ENCODE data around the gene HEXIM2. TPM values are rescaled to one million over a fixed set of nuclear protein-coding genes. Genes with fewer than 3 reads are reported as not detected.

HEXIM2 gene
- total and polyA plus RNA-seq, 2 of the 13 experiments (the other 11 are each of a cell fraction or from before 2014, with no cell fraction given) = 27.1 to 32.4 TPM

DNA sequence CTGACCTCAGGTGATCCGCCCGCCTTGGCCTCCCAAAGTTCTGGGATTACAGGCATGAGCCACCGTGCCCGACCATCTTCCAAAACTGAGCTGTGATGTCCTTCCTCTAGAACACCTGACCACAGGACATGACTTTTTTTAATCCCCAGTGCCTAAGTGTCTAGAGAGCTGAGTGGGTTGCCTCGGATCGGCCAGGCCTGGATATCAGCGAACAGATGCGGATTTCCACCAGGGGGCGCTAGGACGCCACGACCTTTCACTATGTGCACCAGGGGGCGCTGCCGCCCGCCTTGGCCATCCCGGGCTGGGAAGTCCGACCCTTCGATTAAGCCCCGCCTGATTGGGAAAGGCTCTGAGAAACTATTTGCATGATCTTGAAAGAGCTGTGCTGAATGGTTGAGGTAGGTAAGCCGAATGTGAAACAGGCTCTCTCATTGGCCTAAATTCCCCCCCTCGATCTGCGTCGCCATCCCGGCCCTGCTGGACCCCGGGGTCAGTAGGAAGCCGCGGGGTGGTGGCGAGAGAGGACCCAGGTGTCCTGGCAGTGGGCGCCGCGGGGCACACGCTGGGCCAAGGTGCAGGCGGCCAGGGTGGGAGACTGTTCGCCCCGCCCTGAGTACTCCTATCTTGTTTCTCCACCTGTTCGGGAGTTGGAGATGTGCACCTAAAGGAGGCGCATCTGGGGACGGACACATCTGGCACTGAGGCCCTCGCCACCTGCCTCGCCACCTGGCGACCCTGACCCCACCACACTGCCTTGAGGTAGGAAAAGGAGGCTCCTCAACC is 26.3 kb upstream of the HEXIM2 start, which contains the start of gene ACBD4 (continued):
- TF ChIP-seq TRIM22 (IDR thresholded peaks at IDR 0.05) = no peak
- TF ChIP-seq ZMYM4 (CRISPR knock-in tag; IDR thresholded peaks at IDR 0.05) = peak; percentile 94
- peak; percentile 88; the same call in 1 of the 2 replicates for TF ChIP-seq ZFP90 (CRISPR knock-in tag; IDR thresholded peaks at IDR 0.05; ENCODE audit: borderline replicate concordance)
- peak; percentile 94 for TF ChIP-seq POGZ (CRISPR knock-in tag; IDR thresholded peaks at IDR 0.05)
- TF ChIP-seq, protein P1, sequence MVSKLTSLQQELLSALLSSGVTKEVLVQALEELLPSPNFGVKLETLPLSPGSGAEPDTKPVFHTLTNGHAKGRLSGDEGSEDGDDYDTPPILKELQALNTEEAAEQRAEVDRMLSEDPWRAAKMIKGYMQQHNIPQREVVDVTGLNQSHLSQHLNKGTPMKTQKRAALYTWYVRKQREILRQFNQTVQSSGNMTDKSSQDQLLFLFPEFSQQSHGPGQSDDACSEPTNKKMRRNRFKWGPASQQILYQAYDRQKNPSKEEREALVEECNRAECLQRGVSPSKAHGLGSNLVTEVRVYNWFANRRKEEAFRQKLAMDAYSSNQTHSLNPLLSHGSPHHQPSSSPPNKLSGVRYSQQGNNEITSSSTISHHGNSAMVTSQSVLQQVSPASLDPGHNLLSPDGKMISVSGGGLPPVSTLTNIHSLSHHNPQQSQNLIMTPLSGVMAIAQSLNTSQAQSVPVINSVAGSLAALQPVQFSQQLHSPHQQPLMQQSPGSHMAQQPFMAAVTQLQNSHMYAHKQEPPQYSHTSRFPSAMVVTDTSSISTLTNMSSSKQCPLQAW (CRISPR knock-in tag; IDR thresholded peaks at IDR 0.05) = peak; percentile 96
- no peak for TF ChIP-seq ZSCAN22 (CRISPR knock-in tag; IDR thresholded peaks at IDR 0.05)
- no peak for TF ChIP-seq TCF7 (IDR thresholded peaks at IDR 0.05; ENCODE audit: low read depth)
- no peak for TF ChIP-seq ZBTB1 (CRISPR knock-in tag; IDR thresholded peaks at IDR 0.05; ENCODE audit: borderline replicate concordance)
- 0 out of 2 replicates have a peak, but pooled peaks have one; percentile 11 for TF ChIP-seq MAFF (IDR thresholded peaks at IDR 0.05; ENCODE audit: low read depth, low read length)
- peak; percentile 72; the same call in 1 of the 2 replicates for TF ChIP-seq KDM5A (IDR thresholded peaks at IDR 0.05; ENCODE audit: borderline replicate concordance, low read length)
- TF ChIP-seq HOXA5 (CRISPR knock-in tag; IDR thresholded peaks at IDR 0.05) = peak; percentile 73; the same call in 1 of the 2 replicates
- TF ChIP-seq ZNF574 (CRISPR knock-in tag; IDR thresholded peaks at IDR 0.05) = peak; percentile 82; the same call in 1 of the 2 replicates
- TF ChIP-seq EED (CRISPR knock-in tag; IDR thresholded peaks at IDR 0.05) = peak; percentile 98
- TF ChIP-seq, protein P2, sequence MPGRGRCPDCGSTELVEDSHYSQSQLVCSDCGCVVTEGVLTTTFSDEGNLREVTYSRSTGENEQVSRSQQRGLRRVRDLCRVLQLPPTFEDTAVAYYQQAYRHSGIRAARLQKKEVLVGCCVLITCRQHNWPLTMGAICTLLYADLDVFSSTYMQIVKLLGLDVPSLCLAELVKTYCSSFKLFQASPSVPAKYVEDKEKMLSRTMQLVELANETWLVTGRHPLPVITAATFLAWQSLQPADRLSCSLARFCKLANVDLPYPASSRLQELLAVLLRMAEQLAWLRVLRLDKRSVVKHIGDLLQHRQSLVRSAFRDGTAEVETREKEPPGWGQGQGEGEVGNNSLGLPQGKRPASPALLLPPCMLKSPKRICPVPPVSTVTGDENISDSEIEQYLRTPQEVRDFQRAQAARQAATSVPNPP (CRISPR knock-in tag; IDR thresholded peaks at IDR 0.05) = no peak
- no peak for TF ChIP-seq PRDM4 (CRISPR knock-in tag; IDR thresholded peaks at IDR 0.05; ENCODE audit: borderline replicate concordance)
- TF ChIP-seq ETV5 (CRISPR knock-in tag; IDR thresholded peaks at IDR 0.05; ENCODE audit: borderline replicate concordance) = peak; percentile 55
- TF ChIP-seq RFX5 (IDR thresholded peaks at IDR 0.05; ENCODE audit: low read depth, low read length) = peak; percentile 63
- TF ChIP-seq, protein P3, sequence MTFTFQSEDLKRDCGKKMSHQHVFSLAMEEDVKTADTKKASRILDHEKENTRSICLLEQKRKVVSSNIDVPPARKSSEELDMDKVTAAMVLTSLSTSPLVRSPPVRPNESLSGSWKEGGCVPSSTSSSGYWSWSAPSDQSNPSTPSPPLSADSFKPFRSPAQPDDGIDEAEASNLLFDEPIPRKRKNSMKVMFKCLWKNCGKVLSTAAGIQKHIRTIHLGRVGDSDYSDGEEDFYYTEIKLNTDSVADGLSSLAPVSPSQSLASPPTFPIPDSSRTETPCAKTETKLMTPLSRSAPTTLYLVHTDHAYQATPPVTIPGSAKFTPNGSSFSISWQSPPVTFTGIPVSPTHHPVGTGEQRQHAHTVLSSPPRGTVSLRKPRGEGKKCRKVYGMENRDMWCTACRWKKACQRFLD (CRISPR knock-in tag; IDR thresholded peaks at IDR 0.05; ENCODE audit: borderline replicate concordance) = no peak; the same call in 1 of the 2 replicates
